Karpas-422 (cell line): ENCODE data around the gene EDNRA. TPM values are rescaled to one million over a fixed set of nuclear protein-coding genes. Genes with fewer than 3 reads are reported as not detected.

ENCODE experiments used
- DNase-seq: peaks from one replicate; pipeline ENCODE4 v3.0.0-alpha.2; 2015
- H2AFZ ChIP-seq: fragments of 200-600 bp; sonication (generic); 2 replicates; pipeline ENCODE4 v1.6.1; 2014; ENCODE audit warnings: antibody characterized with exemption, low read length, mixed read lengths
- H3K27ac ChIP-seq: fragments of 200-600 bp; sonication (generic); 2 replicates; pipeline ENCODE4 v1.5.1; 2014; ENCODE audit warnings: mild to moderate bottlenecking, low read length, moderate library complexity
- H3K27me3 ChIP-seq: fragments of 200-600 bp; sonication (generic); 2 replicates; pipeline ENCODE4 v1.6.1; 2014; ENCODE audit warnings: low read length, mixed read lengths
- H3K36me3 ChIP-seq: fragments of 200-600 bp; sonication (generic); 2 replicates; pipeline ENCODE4 v1.6.1; 2014; ENCODE audit warnings: low read length, mixed read lengths; ENCODE audit not compliant: insufficient read depth
- H3K4me1 ChIP-seq: fragments of 200-600 bp; sonication (generic); 2 replicates; pipeline ENCODE4 v1.6.1; 2014; ENCODE audit warnings: mild to moderate bottlenecking, low read length, mixed read lengths
- H3K4me2 ChIP-seq: fragments of 200-600 bp; sonication (generic); 2 replicates; pipeline ENCODE4 v1.6.1; 2014; ENCODE audit warnings: low read length, low read depth, mild to moderate bottlenecking; ENCODE audit not compliant: poor library complexity, severe bottlenecking
- H3K4me3 ChIP-seq: fragments of 200-600 bp; sonication (generic); 2 replicates; pipeline ENCODE4 v1.5.1; 2014; ENCODE audit warnings: mild to moderate bottlenecking, antibody characterized with exemption, low read length, mixed read lengths
- H3K79me2 ChIP-seq: fragments of 200-600 bp; sonication (generic); 2 replicates; pipeline ENCODE4 v1.6.1; 2014; ENCODE audit warnings: mild to moderate bottlenecking, low read length, mixed read lengths
- H3K9ac ChIP-seq: fragments of 200-600 bp; sonication (generic); 2 replicates; pipeline ENCODE4 v1.6.0; 2014; ENCODE audit warnings: low read length
- H3K9me2 ChIP-seq: fragments of 200-600 bp; sonication (generic), shearing (Covaris generic); replicated peaks from 2 replicates; pipeline ENCODE4 v1.6.0; 2014; ENCODE audit warnings: mild to moderate bottlenecking, low read length, moderate library complexity; ENCODE audit not compliant: insufficient read depth
- H3K9me3 ChIP-seq: fragments of 300-700, 200-600 bp; sonication (generic); 2 replicates; pipeline ENCODE4 v1.6.1; 2014; ENCODE audit warnings: low read length, mixed read lengths
- H4K20me1 ChIP-seq: fragments of 200-600 bp; sonication (generic); 2 replicates; pipeline ENCODE4 v1.6.1; 2014; ENCODE audit warnings: mild to moderate bottlenecking, antibody characterized with exemption, low read length, low read depth; ENCODE audit not compliant: insufficient read depth
- total RNA-seq: library from RNA; depleted of rRNA; stranded (reverse); fragments of >200 nt; shearing (Covaris generic); gene quantifications from 2 replicates; pipeline ENCODE4 v1.2.3, GENCODE V29; 2014; ENCODE audit warnings: low replicate concordance

EDNRA gene
- total RNA-seq, 1 experiment from 2014 or later, result not detected

DNA sequence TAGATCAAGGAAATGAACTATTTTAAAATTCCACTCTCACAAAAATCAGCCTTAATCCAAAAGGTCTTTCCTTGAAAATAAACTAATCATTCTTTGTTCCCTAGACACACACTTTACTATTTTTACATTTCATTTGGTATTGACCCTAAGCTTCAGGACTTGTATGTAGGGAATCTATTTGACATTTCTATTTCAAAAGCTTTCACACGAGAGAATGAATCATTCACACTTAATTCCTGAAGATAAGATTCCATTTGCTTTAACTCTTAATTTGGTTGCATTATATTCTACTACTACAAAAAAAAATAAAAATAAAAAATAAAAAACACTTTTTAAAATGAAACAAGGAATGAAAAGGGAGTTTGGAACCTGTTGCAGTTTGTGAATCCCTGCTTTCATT lies 43.7 kb downstream of the EDNRA start:
- no peaks in the 10 kb centered on the region for H3K79me2 ChIP-seq
- no peak for DNase-seq
- no peaks in the 10 kb centered on the region for H4K20me1 ChIP-seq
- no peaks in the 10 kb centered on the region for H3K27me3 ChIP-seq
- H3K9me2 ChIP-seq, result no peaks in the 10 kb centered on the region
- no peaks in the 10 kb centered on the region for H3K4me1 ChIP-seq
- H3K9me3 ChIP-seq, result no peaks in the 10 kb centered on the region
- H3K4me3 ChIP-seq, result no peak overlapping the region
- H3K36me3 ChIP-seq, result no peaks in the 10 kb centered on the region
- H3K4me2 ChIP-seq, result no peak overlapping the region
- no peak overlapping the region for H3K9ac ChIP-seq
- H3K27ac ChIP-seq, result no peak overlapping the region
- no peak overlapping the region for H2AFZ ChIP-seq

DNA sequence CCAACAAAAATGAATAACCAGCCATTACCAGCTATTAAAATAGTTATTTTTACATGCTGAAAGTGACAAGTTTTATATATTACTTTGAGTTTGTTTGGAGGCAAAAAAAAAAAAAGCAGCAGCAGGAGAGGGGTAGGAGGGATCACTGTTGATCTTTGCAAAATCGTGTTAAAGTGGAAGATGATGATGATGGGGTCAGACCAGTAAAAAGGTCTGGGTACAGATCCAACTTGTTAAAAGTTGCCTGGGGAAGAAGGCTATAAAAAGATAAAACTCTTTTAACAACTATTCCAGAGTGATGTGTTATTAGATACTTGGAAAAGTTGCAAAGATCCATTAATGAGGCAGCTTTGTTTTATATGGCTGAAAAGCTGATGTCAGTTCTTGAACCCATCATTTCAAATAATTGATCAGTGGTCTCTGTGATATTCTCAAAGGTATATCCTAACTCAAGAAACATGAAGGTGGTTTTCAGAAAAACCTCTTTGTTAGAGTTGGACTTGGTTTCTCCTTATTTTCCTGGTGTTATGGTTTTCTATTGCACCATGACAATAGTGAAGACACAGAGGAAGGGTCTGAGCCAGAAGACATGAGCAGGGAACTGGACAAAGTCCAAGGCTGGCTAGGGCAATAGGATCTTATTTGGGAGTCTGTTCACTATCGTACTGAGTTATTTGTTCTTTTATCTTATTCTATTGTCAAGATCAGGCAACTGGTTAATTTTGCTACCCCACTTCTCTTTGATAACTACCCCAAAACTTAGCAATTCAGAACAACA lies 44.8 kb downstream of the EDNRA start:
- Histone ChIP-seq H3K27me3 (no peaks in the 10 kb centered on the region), H3K4me2 (no peak overlapping the region), H3K4me1 (no peaks in the 10 kb centered on the region), H3K9me3 (no peaks in the 10 kb centered on the region), H3K4me3 (no peak overlapping the region), H4K20me1 (no peaks in the 10 kb centered on the region), H3K9ac (no peak overlapping the region), H3K27ac (no peak overlapping the region), H3K79me2 (no peaks in the 10 kb centered on the region), H3K36me3 (no peaks in the 10 kb centered on the region), H3K9me2 (no peaks in the 10 kb centered on the region), H2AFZ (no peak overlapping the region)
- no peak for DNase-seq

DNA sequence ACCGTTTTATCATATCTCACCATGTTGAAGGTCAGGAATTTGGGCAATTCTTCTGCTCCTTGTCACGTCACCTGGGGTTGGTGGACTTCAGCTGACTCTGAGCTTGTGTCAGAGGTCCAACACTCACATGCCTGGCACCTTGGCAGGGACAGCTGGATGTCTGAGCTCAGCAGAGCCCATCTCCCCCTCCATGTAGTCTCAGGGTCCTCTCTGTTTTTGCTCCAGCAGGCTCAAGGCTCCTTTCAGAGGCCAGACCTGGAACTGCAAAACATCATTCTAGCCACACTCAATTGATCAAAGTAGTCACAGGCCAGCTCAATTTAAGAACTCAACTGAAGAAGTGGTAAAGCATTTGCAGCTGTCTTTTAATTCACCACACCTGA lies 45.4 kb downstream of the EDNRA start:
- Histone ChIP-seq H4K20me1 (no peaks in the 10 kb centered on the region), H3K9me2 (no peaks in the 10 kb centered on the region), H3K79me2 (no peaks in the 10 kb centered on the region), H3K9me3 (no peaks in the 10 kb centered on the region), H2AFZ (no peak overlapping the region), H3K27me3 (no peaks in the 10 kb centered on the region), H3K36me3 (no peaks in the 10 kb centered on the region), H3K9ac (no peak overlapping the region), H3K4me2 (no peak overlapping the region), H3K4me3 (no peak overlapping the region), H3K4me1 (no peaks in the 10 kb centered on the region), H3K27ac (no peak overlapping the region)
- DNase-seq, result no peak

DNA sequence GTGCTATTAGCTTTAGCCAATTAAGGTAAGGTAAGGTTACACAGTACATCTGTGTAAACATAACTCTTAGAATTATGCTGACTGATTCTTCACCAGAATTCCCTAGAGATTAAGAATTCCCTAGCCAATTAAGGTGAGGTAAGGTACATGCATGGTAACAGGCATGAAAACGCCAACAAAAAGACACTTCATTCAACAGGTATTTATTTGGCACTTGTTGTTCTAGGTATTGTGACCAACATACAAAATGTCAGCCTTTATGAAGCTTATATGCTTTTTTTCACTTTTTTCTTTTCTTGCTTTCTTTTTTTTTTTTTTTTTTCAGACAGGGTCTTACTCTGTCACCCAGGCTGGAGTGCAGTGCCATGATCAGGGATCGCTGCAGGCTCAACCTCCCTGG lies 47.2 kb downstream of the EDNRA start:
- H3K27ac ChIP-seq, result no peak overlapping the region
- H3K4me3 ChIP-seq, result no peak overlapping the region
- H3K27me3 ChIP-seq, result no peaks in the 10 kb centered on the region
- no peaks in the 10 kb centered on the region for H3K36me3 ChIP-seq
- no peak overlapping the region for H2AFZ ChIP-seq
- DNase-seq, result no peak
- H3K9ac ChIP-seq, result no peak overlapping the region
- H3K9me3 ChIP-seq, result no peaks in the 10 kb centered on the region
- H4K20me1 ChIP-seq, result no peaks in the 10 kb centered on the region
- H3K79me2 ChIP-seq, result no peaks in the 10 kb centered on the region
- no peaks in the 10 kb centered on the region for H3K4me1 ChIP-seq
- no peak overlapping the region for H3K4me2 ChIP-seq
- 0 out of 2 replicates have a peak, but pooled peaks cover 2% of the 10 kb centered on the region for H3K9me2 ChIP-seq

DNA sequence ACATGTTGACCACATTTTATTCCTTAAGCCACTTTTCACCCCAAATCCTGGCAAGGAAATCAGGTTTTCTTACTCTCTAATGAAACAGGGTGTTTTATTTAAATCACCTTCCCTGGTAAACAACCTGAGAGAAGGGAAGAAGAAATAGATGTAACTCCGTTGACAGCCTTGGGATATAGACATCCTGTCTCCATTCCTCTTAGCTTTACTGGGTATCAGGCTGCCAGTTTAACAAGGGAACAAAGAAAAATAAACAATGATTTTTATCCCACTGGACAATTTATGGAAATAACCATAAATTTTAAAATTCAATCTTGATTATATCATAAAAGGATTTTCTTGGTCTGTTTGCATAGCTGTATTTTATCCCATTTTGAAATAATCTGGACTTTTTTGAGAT lies 49.2 kb downstream of the EDNRA start:
- Histone ChIP-seq H3K9ac (no peak overlapping the region), H2AFZ (no peak overlapping the region), H3K4me1 (peaks cover 3% of the 10 kb centered on the region), H3K4me2 (no peak overlapping the region), H3K4me3 (no peak overlapping the region), H4K20me1 (no peaks in the 10 kb centered on the region), H3K36me3 (no peaks in the 10 kb centered on the region), H3K9me3 (no peaks in the 10 kb centered on the region), H3K9me2 (0 out of 2 replicates have a peak, but pooled peaks cover 2% of the 10 kb centered on the region), H3K27ac (no peak overlapping the region), H3K79me2 (no peaks in the 10 kb centered on the region), H3K27me3 (no peaks in the 10 kb centered on the region)
- DNase-seq, result no peak

DNA sequence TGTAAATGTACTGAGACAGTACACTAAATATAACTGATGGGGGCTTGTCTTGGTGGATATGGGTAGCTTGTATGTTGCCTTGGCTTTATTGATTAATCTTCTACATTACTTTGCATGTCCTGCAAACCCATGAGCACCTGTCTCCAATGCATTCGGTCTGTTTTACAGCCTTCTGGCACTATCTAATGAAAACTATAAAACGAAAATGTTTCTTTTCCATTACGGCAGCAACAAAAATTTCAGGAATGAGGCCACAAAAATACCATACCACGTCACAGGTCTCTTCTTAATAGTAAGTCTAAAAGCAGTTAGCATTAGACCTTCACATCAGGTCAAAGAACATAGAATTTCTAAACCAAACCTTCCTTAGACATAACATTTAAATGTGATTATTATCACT lies 49.8 kb downstream of the EDNRA start:
- Histone ChIP-seq H3K36me3 (no peaks in the 10 kb centered on the region), H3K4me1 (peaks cover 3% of the 10 kb centered on the region), H4K20me1 (no peaks in the 10 kb centered on the region), H3K4me2 (no peak overlapping the region), H3K9me2 (0 out of 2 replicates have a peak, but pooled peaks cover 2% of the 10 kb centered on the region), H3K79me2 (no peaks in the 10 kb centered on the region), H3K9ac (no peak overlapping the region), H3K9me3 (no peaks in the 10 kb centered on the region), H2AFZ (no peak overlapping the region), H3K27me3 (no peaks in the 10 kb centered on the region), H3K27ac (no peak overlapping the region), H3K4me3 (no peak overlapping the region)
- DNase-seq, result no peak

DNA sequence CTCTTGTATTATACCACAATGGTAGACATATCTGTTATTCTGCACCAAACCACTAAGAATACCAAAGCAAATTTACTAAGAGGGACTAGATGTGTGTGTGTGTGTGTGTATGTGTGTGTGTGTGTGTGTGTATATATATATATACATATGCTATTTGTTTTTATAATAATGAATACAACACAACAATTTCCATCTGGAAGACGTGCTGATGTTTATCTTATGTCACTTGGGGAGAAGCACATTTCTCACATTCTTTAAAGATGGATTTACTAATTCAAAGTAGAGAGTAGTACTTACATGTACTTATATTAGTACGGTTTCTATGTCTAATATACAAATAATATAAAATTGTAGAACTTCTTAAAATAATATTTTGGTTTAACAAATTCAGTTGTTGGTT lies 52.0 kb downstream of the EDNRA start:
- Histone ChIP-seq H3K4me1 (peaks cover 3% of the 10 kb centered on the region), H3K4me2 (no peak overlapping the region), H3K36me3 (no peaks in the 10 kb centered on the region), H3K79me2 (no peaks in the 10 kb centered on the region), H2AFZ (no peak overlapping the region), H3K27ac (no peak overlapping the region), H3K9me3 (no peaks in the 10 kb centered on the region), H3K27me3 (no peaks in the 10 kb centered on the region), H3K9me2 (0 out of 2 replicates have a peak, but pooled peaks cover 2% of the 10 kb centered on the region), H3K9ac (no peak overlapping the region), H3K4me3 (no peak overlapping the region), H4K20me1 (no peaks in the 10 kb centered on the region)
- no peak for DNase-seq

DNA sequence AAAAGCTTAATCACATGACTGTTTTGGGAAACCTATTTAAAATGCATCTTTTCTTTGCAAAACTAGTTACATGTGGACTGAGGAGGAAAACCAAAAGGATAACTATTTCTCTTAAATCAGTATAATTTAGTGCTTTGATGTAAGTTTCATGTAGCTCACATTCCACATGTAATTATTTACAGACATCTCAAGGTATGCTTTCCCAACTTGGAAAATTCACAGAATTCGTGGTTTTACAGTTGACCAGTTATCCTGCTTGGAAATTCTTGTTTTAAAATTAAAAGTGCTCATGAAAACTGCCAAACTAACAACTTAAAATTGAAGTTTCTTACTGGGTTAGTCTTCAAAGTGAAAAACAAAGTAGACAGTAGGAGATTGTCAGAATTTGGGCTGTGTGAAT lies 52.4 kb downstream of the EDNRA start:
- H3K79me2 ChIP-seq, result no peaks in the 10 kb centered on the region
- no peaks in the 10 kb centered on the region for H3K27me3 ChIP-seq
- no peak overlapping the region for H3K27ac ChIP-seq
- no peak overlapping the region for H2AFZ ChIP-seq
- no peak overlapping the region for H3K4me2 ChIP-seq
- DNase-seq, result no peak
- no peak overlapping the region for H3K4me3 ChIP-seq
- no peaks in the 10 kb centered on the region for H3K9me3 ChIP-seq
- H3K4me1 ChIP-seq, result peaks cover 3% of the 10 kb centered on the region
- H3K36me3 ChIP-seq, result no peaks in the 10 kb centered on the region
- 0 out of 2 replicates have a peak, but pooled peaks cover 2% of the 10 kb centered on the region for H3K9me2 ChIP-seq
- H3K9ac ChIP-seq, result no peak overlapping the region
- no peaks in the 10 kb centered on the region for H4K20me1 ChIP-seq
